ENCODE results near the gene SULT4A1.

The SULT4A1 gene

DNA sequence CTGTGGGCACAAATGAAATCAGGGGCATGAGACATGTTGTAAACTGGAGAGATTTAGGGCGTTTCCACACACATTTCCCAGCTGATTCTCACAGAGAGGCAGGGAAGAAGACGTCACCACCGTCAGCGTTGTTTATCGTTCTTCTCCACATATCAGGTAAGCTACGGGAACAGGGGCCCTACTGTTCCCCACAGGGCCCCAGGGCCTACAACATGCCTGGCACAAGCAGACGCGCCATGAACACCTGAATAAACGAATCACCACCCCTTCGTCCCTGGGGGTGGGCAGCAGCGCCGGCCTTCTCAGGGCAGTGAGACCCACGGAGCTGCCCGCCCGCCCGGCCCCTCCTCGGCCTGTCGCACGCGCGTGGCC is 50.5 kb downstream of the SULT4A1 start:
- peak overlapping the region; percentile 65; the same call in 1 of the 2 replicates for H3K9ac ChIP-seq (ENCODE audit: low read length)
- peak overlapping the region; percentile 60 for H3K4me3 ChIP-seq (ENCODE audit: insufficient read depth, low read length, poor library complexity, severe bottlenecking)
- H3K27me3 ChIP-seq (ENCODE audit: low read length) = no peaks in the 10 kb centered on the region
- H3K79me2 ChIP-seq (ENCODE audit: insufficient read depth, low read length) = no peaks in the 10 kb centered on the region
- H3K4me2 ChIP-seq (ENCODE audit: low read depth, low read length, poor library complexity, severe bottlenecking) = peak overlapping the region; percentile 58
- peak overlapping the region; percentile 36 for H2AFZ ChIP-seq (ENCODE audit: low read depth, low read length, severe bottlenecking)
- TF ChIP-seq EZH2phosphoT487 (conservative IDR thresholded peaks at IDR 0.05; ENCODE audit: low read length) = no peak
- TF ChIP-seq, protein P1, sequence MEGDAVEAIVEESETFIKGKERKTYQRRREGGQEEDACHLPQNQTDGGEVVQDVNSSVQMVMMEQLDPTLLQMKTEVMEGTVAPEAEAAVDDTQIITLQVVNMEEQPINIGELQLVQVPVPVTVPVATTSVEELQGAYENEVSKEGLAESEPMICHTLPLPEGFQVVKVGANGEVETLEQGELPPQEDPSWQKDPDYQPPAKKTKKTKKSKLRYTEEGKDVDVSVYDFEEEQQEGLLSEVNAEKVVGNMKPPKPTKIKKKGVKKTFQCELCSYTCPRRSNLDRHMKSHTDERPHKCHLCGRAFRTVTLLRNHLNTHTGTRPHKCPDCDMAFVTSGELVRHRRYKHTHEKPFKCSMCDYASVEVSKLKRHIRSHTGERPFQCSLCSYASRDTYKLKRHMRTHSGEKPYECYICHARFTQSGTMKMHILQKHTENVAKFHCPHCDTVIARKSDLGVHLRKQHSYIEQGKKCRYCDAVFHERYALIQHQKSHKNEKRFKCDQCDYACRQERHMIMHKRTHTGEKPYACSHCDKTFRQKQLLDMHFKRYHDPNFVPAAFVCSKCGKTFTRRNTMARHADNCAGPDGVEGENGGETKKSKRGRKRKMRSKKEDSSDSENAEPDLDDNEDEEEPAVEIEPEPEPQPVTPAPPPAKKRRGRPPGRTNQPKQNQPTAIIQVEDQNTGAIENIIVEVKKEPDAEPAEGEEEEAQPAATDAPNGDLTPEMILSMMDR (IDR thresholded peaks at IDR 0.05; ENCODE audit: insufficient read depth, low read length, poor library complexity, severe bottlenecking) = no peak
- no peak overlapping the region for H3K27ac ChIP-seq (ENCODE audit: low read depth, low read length)
- H4K20me1 ChIP-seq (ENCODE audit: low read depth, low read length) = no peaks in the 10 kb centered on the region
- H3K36me3 ChIP-seq (ENCODE audit: low read length) = no peaks in the 10 kb centered on the region
- H3K9me3 ChIP-seq (ENCODE audit: insufficient read depth, low read length) = no peaks in the 10 kb centered on the region
- H3F3A ChIP-seq (ENCODE audit: insufficient read depth) = no peaks in the 10 kb centered on the region
- H3K9me2 ChIP-seq (replicated peaks; ENCODE audit: insufficient read depth, low read length) = no peaks in the 10 kb centered on the region

DNA sequence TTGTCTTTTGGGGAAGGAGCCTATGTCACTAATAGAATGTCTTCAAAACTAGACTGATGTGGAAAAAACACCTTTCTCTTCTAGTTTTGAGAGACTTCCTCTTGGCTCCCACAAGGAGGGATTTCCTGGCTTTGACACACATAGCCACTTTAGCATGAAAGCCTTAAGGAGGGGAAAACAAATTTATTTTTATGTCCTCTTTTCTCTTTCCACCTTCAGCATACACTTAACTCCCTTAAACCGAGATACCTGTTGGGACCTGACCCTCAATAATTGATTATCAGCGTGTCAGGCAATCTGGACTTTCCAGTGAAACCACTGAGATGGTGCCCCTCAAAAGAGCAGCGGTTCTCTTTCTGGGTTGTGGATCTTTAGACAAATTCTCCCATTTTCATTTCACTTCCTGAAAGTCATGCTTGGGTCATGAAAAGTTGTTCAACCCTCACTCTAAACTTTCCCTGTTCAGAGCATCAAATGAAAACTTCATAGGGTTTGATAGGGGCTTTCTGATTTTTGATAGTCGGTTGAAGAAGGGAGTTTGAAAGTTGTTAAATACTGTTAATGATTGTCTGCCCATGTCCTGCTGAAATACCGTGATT is 59.3 kb downstream of the SULT4A1 start:
- no peaks in the 10 kb centered on the region for H3K27me3 ChIP-seq (ENCODE audit: low read length)
- no peak overlapping the region for H2AFZ ChIP-seq (ENCODE audit: low read depth, low read length, severe bottlenecking)
- no peak overlapping the region for H3K27ac ChIP-seq (ENCODE audit: low read depth, low read length)
- H3K79me2 ChIP-seq (ENCODE audit: insufficient read depth, low read length) = no peaks in the 10 kb centered on the region
- H4K20me1 ChIP-seq (ENCODE audit: low read depth, low read length) = no peaks in the 10 kb centered on the region
- H3K9ac ChIP-seq (ENCODE audit: low read length) = no peak overlapping the region
- H3K4me3 ChIP-seq (ENCODE audit: insufficient read depth, low read length, poor library complexity, severe bottlenecking) = no peak overlapping the region
- H3K9me3 ChIP-seq (ENCODE audit: insufficient read depth, low read length) = no peaks in the 10 kb centered on the region
- H3K4me2 ChIP-seq (ENCODE audit: low read depth, low read length, poor library complexity, severe bottlenecking) = no peak overlapping the region
- H3F3A ChIP-seq (ENCODE audit: insufficient read depth) = no peaks in the 10 kb centered on the region
- no peaks in the 10 kb centered on the region for H3K36me3 ChIP-seq (ENCODE audit: low read length)
- no peaks in the 10 kb centered on the region for H3K9me2 ChIP-seq (replicated peaks; ENCODE audit: insufficient read depth, low read length)
- TF ChIP-seq, protein P1 (IDR thresholded peaks at IDR 0.05; ENCODE audit: insufficient read depth, low read length, poor library complexity, severe bottlenecking) = no peak
- no peak for TF ChIP-seq EZH2phosphoT487 (conservative IDR thresholded peaks at IDR 0.05; ENCODE audit: low read length)

DNA sequence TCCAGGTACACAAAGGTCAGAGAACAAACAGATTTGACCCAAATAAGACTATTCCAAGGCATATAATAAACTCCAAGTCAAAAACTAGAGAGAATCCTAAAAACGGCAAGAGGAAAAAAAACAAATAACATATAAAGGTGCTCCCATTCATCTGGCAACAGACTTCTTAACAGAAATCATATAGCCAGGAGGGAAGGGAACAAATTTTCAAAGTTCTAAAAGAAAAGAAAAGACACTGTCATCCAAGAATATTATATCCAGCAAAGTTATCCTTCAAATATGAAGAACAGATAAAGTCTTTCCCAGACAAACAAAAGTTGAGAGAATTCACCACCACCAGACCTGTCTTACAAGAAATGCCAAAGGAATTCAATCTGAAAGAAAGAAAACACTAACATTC is 61.3 kb downstream of the SULT4A1 start:
- Histone ChIP-seq H2AFZ (ENCODE audit: low read depth, low read length, severe bottlenecking) (no peak overlapping the region), H4K20me1 (ENCODE audit: low read depth, low read length) (no peaks in the 10 kb centered on the region), H3K9me2 (replicated peaks; ENCODE audit: insufficient read depth, low read length) (no peaks in the 10 kb centered on the region), H3K79me2 (ENCODE audit: insufficient read depth, low read length) (no peaks in the 10 kb centered on the region), H3K4me2 (ENCODE audit: low read depth, low read length, poor library complexity, severe bottlenecking) (no peak overlapping the region), H3F3A (ENCODE audit: insufficient read depth) (no peaks in the 10 kb centered on the region), H3K9ac (ENCODE audit: low read length) (no peak overlapping the region), H3K4me3 (ENCODE audit: insufficient read depth, low read length, poor library complexity, severe bottlenecking) (no peak overlapping the region), H3K27ac (ENCODE audit: low read depth, low read length) (no peak overlapping the region), H3K9me3 (ENCODE audit: insufficient read depth, low read length) (no peaks in the 10 kb centered on the region), H3K36me3 (ENCODE audit: low read length) (no peaks in the 10 kb centered on the region), H3K27me3 (ENCODE audit: low read length) (no peaks in the 10 kb centered on the region)
- no peak for TF ChIP-seq EZH2phosphoT487 (conservative IDR thresholded peaks at IDR 0.05; ENCODE audit: low read length)
- TF ChIP-seq, protein P1 (IDR thresholded peaks at IDR 0.05; ENCODE audit: insufficient read depth, low read length, poor library complexity, severe bottlenecking) = no peak

Data from SU-DHL-6 (cell line).